ENCODE data around the gene EMID1.

- TF ChIP-seq POLR2A (IDR thresholded peaks at IDR 0.05; ENCODE audit: extremely low read depth, insufficient read length) (no peak), CTCF (IDR thresholded peaks at IDR 0.05; ENCODE audit: low read depth, low read length) (peak; percentile 29)
These were observed 100.6 kb downstream of the EMID1 start, which contains the start of gene GAS2L1 for GRCh38 chr22:29306175-29306834.

Measured in NB4 (cell line).